Activated naive CD4-positive, alpha-beta T cell treated with Interleukin-2 at 50 U/mL for 16 hours (primary cell): ENCODE measurements around the gene CCR6.

Source experiments
- DNase-seq: peaks from one replicate; pipeline ENCODE4 v3.0.0-alpha.2; 2020

Gene CCR6

DNA sequence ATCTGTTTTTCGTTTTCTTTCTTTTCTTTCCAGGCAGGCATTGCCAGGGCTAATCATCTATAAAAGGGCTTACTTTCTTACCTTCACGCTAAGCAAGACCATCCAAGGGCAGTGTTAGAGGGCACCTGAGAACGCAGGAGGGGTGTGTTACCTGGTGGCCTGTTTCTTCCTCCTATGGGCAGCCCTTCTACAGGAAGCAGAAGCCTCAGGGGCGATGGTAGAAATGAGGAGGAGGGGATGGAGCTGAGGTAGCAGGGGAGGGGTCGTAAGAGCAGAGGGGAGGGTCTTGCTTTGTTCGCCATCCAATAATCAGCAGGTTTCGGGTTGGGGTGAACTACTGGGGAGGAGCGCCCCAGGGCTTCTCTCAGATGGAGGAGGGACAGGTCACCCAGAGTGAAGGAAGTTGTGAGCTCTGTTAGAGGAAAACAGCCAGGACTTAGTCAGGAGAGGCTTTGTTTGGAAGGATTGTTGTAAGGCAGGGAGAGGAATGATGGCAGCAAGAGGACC, 1.5 kb upstream of the CCR6 start:
- DNase-seq: no peak

DNA sequence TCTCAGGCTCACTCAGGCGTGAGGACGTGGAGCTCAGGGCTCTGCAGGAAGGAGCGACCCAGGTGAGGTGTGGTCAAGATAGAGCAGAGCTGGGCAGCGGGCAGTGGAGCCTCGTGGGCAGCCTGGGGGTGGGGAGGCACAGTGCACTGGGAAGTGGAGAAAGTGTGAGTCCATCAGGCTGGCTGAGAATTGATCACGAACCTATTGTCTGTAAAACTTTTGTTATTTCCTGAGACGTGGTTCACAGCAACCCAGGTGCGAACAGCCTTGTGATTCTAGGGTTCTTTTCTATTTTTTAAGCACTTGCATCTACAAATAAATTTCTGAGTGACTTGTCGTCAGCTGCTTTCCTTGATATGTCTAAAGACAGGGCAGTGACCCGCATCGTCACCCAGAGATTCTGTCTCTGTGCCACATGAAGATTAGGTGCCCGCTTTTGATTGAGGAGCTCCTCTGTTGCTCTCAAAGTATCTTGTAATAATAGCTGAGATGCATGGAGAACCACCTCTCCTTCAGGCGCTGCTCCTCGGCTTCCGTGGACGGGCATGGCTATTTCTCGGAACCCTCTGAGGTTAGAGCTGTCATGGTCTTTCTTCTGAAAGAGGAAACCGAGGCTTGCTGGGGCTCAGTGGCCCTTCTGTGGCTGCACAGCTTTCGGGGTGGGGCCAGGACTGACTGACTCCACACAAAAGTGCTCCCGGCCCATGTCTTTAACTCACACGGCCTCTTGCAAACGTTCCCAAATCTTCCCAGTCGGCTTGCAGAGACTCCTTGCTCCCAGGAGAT, 662 bp upstream of the CCR6 start:
- no peak for DNase-seq

DNA sequence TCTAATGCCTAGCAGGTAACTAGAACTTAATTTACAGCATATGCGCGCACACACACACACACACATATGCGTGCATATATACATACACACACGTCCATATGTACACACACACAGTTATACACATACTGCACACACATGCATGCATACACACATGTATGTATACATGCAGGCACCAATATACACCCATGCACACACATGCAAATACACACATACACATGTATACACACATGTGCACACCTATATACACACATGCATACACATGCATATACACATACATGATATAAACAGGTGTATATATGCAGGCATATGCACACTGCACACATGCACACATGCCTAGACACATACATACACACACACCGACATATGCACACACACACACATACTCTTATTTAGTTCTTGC, 1.9 kb downstream of the CCR6 start:
- no peak for DNase-seq

DNA sequence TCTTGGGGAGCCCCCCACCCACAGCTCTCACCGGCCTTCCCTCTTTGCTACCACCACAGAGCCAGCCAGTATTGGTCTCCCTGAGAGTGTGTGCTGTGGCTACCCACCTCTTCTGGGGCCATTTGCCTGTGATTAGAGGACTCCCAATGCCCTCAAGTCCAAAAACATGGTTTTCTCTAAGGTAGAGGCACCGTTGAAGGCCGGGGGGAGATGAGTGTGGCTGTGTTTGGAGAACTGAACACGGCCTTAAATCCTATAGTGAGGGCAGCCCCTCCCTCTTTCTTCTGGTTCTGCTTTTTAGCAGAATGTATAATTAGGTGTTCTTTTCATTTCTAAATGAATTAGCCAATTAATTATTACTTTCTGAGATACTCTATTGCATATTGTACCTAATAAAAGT, 2.5 kb downstream of the CCR6 start:
- DNase-seq: no peak

DNA sequence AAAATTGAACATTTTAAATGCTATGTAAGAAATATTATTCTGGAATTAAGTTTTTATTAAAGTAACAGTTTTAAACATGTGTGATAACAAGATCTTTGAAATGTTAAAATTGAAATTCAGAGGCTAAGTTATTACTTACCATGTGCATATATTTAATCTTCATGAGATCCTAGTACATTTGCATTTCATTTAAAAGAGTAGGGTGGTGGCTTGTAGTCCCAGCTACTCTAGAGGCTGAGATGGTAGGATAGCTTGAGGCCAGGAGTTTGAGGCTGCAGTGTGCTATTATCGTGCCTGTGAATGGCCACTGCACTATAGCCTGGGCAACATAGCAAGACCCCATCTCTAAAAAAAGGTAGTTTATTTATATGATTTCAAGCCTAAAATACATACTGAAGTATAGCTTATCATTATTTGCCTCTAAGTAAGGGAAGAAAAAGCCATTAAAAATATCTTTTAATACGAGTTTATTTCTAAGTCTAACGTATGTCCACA, 3.0 kb downstream of the CCR6 start:
- DNase-seq: no peak

DNA sequence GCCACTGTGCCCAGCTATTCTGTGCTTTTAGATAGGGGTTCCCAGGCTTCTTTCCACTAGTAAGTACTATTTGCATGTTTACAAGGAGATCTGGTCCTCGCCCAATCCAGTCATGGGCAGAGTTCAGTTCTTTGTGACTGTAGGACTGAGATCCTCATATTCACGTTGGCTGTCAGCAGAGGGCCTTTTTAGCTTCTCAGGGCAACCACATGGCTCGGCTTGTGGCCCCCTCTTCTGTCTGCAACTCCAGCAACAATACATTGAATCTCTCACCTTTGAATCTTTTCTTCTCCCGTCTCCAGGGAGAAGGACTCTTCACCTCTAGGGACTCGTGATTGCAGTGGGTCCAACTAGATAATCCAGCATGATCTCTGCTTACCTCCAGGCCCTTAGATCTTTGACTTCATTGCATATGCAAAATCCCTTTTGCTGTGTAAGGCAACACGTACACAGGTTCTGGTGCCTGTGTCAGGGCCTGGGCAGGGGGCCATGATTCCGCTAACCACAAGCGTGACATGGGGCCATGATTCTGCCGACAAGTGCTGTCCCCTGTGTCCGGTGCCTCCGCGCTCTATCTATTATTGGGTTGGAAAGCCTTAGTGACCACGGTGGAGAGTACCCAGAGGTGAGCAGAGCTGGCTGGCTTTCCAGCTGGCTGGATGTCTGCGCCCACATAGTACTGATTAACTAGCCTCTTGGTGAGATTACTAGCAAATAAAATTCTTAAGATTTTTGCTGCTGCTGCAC, 5.1 kb downstream of the CCR6 start:
- DNase-seq: no peak

DNA sequence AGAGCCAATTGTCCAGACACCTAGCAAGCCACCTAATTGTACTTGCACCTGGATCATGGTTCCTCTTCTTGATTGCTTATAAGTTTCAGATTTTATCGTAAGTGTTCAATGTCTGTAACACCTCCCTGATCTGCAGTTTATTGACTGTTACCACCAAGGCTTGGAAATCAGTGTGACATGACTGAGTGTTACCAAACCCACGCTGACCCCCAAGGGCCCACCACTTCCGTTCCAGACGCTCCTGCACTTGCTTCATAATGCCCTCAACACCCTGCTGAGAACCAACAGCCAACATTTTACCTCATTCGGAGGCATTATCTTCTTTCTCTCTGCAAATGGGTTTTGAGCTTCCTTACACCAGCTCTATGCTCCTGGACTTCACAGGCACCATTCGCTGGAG, 6.3 kb downstream of the CCR6 start:
- DNase-seq: no peak

DNA sequence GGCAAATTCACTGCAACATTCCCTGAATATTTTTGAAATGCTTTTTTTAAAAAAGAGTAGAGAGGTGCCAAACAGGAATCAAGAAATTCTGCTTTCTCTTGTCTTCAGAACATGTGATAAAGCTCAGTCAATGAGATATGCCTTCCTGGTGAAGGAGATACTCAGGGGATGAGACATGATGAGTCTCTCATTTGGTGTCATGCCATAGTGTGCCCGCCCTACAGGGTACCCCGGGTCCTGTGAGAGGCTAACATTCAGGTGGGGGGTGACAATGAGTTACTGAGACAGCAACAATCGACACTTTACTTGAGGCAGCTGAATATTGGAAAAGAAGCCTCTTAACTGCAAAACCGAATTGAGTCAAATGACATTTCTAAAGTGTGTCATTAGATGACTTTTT, 6.7 kb downstream of the CCR6 start:
- DNase-seq: no peak

DNA sequence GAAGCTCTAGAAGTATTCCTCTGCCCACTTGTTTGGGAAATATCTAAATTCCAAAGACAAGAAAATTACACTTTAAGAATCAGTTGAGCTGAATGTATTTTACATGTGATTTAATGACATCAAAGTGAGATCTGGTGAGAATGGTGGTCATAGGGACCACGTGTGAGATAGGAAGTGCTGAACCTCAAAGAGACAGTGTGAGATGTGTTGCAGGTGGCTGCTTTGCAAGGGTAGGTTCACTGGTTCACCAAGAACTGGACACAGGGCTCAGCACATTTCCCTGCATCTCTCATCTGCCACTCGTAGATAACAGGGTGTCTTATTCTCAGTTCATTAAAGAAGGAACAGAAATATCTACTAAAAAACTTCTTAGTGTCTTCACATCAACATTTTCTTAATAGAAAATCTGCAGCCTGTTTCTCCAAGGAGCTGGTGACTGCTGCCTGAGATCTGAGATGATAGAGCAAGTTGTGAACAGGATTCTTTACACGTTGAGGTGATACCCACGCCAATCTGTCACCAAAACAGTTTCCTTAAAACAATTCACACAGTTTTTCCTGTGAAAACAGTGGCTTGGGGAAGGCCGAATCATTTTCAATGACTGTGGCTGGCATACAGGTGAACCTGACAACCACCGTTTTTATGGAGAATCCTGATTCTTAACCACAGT, 7.2 kb downstream of the CCR6 start:
- no peak for DNase-seq

DNA sequence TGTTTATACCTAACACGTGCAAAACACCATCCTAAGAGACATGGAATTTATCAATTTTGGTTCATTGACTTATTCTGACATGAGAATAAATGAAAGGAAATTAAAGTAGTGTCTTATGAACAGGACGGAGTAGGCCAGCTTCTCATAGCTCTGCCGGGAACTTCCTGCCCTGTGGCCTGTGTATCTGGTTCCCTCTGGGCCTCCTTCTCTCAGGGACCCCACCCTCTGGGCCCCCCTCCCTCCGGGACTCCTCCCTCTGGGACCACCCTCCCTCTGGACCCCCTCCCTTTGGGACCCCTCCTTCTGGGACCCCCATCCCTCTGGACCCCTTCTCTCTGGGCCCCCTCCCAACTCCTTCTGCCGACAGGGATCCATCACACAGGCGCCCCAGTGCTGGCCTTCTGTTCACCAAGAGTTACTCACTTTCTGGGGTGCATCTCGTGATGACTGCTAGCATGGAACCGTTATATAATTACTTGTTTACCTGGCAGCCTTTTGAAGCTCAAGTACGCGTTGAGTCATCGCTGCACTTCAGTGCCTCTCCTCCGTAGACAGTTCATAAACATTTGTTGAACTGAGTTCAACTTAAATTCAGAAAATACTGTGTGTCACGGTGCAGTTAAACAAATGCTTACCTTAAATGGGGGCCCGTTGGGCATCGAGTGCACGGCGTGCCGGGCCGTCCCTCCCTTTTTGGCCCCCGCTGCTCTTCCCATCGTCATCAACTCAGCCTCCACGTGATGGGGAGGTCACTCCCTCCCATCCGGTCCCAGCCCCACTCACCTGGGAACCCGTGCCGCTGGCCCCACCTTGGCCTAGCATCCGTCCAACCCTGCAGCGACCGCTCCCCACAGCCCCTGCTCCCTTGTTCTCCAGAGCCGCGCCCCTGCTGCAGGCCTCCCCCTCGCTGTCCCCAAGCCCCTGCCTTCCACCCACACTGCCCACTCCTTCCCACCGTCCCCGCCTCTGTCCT, 8.1 kb downstream of the CCR6 start:
- no peak for DNase-seq

DNA sequence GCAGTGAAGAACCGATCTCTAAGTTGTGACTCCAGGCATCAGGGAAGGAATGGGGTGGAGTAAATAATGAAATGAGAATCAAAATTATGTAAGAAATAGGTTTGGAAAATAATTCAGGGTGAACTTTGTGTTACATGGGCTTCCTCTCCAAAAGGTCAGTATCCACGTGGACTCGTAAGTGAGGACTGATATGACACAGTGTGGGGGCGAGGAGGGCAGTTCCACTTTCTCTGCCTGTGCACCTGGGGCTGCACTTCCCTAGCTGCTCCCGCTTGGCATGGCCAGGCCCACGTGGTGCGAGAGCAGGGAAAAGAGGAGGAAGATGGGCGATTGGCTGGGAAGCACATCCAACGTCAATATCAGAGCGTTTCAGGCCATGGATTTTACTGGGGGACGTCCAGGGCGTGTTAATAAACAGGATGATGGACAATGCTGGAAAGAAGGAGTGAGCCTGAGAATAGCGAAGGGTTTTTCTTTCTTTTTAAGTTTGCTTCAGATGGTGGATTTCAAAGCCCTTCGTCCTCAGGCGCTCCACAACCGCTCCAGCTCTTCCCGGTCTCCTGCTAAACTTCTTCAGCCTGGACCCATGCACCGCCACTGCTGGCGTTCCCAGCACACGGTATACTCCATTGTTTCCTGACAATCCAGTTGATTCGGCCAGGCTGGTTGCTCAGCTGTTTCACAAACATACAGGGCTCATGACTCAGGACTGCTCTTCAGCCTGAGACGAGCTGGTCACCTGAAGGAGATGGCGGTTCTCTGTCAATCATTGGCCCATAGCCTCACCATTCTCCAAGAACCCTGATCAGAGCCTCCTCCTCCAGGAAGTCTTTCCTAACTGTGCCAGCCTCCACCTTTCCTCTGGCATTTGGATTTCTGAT, 11.8 kb downstream of the CCR6 start:
- no peak for DNase-seq

DNA sequence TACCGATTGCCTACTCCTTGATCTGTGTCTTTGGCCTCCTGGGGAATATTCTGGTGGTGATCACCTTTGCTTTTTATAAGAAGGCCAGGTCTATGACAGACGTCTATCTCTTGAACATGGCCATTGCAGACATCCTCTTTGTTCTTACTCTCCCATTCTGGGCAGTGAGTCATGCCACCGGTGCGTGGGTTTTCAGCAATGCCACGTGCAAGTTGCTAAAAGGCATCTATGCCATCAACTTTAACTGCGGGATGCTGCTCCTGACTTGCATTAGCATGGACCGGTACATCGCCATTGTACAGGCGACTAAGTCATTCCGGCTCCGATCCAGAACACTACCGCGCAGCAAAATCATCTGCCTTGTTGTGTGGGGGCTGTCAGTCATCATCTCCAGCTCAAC, 13.5 kb downstream of the CCR6 start:
- DNase-seq: peak; percentile 42

DNA sequence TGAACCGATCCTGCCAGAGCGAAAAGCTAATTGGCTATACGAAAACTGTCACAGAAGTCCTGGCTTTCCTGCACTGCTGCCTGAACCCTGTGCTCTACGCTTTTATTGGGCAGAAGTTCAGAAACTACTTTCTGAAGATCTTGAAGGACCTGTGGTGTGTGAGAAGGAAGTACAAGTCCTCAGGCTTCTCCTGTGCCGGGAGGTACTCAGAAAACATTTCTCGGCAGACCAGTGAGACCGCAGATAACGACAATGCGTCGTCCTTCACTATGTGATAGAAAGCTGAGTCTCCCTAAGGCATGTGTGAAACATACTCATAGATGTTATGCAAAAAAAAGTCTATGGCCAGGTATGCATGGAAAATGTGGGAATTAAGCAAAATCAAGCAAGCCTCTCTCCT, 14.2 kb downstream of the CCR6 start:
- DNase-seq: no peak

DNA sequence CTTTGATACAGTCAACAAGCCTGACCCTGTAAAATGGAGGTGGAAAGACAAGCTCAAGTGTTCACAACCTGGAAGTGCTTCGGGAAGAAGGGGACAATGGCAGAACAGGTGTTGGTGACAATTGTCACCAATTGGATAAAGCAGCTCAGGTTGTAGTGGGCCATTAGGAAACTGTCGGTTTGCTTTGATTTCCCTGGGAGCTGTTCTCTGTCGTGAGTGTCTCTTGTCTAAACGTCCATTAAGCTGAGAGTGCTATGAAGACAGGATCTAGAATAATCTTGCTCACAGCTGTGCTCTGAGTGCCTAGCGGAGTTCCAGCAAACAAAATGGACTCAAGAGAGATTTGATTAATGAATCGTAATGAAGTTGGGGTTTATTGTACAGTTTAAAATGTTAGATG, 15.0 kb downstream of the CCR6 start:
- DNase-seq: no peak

DNA sequence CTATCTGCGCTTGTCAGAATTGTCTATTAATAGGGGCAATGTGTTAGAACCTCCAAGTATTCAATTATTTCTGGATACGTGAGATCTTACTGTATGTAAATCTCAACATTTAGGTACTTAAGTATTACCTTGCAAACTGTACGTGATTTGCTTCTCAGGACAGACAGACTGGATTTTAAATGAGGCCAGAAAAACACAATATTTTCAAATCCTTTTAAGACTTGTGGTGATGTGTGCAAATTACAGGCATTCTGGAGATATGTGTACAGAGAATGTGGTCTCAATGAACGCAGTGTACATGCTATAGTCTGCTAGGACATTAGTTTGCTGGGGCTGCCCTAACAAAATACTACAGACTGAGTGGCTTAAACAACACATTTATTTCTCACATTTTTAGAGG, 16.9 kb downstream of the CCR6 start:
- DNase-seq: no peak

DNA sequence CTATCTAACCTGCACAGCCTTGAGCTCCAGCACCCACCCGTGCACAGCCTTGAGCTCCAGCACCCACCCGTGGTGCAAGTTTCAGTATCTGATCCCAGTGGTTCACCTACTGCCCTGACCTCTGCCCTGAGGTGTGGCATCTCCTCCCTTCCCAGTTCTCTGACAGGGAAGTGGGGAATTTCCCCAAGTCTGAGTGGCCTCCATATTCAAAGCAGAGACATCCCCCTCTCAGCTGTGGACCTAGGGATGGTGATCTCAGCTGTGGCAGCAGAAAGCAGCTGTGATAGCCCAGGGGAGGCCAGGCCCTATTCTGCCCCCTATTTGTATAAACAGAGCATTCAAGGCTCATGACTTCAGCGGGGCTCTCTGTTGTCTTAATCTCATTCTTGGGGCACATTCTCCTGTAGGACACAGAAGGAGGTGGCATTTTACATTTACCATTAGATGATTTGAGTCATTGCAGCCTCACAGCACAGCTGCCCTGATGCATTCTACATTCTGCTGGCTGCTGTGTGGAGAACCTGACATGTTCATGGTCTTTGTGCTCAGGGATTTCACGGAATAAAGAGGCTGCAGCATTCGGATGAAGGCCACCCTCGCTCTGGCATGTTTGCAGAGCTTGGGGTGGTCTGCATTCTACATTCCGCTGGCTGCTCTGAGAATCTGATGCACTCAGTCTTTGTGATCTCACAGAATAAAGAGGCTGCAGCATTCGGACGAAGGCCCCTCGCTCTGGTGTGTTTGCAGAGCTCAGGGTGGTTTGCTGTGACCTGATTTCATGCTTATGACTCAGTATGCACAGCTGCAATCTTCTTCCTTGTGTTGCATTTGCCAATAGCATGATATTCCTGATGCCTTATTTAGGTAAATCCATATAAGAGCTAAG, 17.9 kb downstream of the CCR6 start:
- no peak for DNase-seq

DNA sequence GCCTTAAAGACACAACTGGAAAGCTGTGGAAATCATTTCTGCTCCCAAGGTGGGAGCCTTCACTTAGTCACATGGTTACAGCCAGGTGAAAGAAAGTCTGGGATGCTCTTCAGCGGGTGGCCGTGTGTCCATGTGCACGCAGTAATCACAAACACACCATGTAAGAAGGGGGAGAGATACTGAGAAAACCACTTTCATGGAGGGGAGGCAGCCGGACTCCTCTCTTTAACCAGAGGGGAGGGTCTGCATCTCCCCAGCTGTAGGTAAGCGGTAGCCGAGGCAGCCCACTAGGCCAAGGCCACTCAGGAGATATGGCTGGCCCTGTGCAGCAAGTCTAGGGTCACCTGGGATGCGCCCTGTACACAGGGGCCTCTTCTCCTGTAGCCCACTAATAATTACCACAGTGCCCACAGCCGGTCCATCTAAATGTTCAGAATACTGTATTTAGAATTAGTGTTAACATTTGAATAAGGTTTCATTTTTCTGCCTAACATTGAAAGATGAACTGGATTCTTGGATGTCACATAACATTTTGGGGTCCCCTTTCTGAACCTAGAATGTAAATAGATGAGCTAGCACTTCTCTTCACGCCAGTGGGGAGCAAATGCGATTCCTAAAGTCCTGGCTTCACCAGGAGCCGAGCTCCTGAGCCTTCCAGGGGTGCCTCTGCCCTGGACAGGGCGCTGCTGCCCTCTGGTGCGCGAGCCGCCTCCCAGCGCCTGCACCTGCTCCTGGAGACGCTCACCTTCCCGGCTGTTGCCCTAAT, 19.0 kb downstream of the CCR6 start:
- DNase-seq: peak; percentile 64

DNA sequence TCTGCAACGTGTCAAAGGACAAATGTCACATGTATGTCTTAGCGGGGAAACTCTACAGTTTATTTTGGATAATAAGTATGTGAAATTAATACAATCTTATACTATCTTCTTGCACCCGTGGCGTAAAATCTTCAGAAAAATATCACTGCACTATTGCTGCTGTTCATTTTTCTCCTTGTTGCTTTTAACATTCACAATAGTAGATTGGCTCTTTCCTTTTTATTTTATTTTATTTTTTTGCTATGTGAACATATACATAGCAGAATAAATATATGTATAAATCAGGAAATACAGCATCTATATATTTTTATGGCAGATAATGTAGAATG, 19.5 kb downstream of the CCR6 start:
- DNase-seq: no peak

DNA sequence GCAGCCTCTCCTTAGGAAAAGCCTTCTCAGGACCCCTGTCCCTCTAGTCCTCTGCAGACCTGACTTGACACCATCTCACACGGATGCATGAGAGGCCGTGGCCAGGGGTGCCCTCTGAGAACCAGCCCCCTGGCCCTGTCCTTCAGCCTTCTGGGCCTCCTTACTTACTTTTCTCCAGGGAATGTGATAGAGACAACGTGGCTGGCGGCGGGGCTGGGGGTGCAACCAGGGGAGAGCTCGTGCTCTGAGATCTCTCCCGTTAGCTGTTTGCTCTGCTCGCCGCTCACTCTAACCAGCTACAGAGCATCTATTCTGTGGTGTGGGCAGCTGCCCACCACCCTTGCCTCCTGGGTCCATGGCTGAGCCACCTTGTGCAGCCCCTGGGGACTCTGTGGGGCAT, 20.1 kb downstream of the CCR6 start:
- no peak for DNase-seq

DNA sequence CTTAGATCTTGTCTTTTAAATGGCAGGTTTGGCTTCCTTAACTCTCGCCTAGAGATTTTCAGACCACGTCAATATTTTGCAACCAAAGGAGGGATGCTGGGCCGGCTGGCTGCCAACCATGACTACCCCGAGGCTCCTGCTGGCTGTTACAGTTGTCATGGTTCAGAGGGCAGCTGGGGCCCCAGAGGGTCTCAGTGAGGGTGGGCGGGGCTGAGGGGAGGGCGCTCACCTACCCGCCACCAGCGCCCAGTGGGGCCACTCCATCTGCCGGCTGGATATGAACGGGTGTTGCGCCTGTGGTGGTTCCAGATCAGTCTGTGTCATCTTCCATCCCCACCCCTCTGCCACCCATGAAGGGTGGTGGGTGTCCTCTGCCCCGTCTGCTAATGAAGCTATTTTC, 22.6 kb downstream of the CCR6 start:
- no peak for DNase-seq
